Measurements from ENCODE around the gene CCDC50. TPM values are rescaled to one million over a fixed set of nuclear protein-coding genes. Genes with fewer than 3 reads are reported as not detected.
A peak's percentile ranks its signal among the peaks of the same experiment; 100 is the strongest.

Gene CCDC50
- total RNA-seq, 1 donor from 2014 or later: 267 TPM

- DNase-seq: no peak
Observed at GRCh38 chr3:191380001-191380400, 50.8 kb downstream of the CCDC50 start.

- DNase-seq: no peak
Observed at GRCh38 chr3:191381303-191381702, 52.1 kb downstream of the CCDC50 start.

GRCh38 chr3:191382661-191383060, 53.5 kb downstream of the CCDC50 start:
- no peak for DNase-seq

GRCh38 chr3:191383124-191383523, 53.9 kb downstream of the CCDC50 start:
- DNase-seq: no peak

GRCh38 chr3:191385101-191385500, 55.9 kb downstream of the CCDC50 start:
- no peak for DNase-seq

- DNase-seq: no peak
Observed at GRCh38 chr3:191387441-191388077, 58.4 kb downstream of the CCDC50 start.

GRCh38 chr3:191388823-191389222, 59.6 kb downstream of the CCDC50 start:
- peak; percentile 41 for DNase-seq

- no peak for DNase-seq
Observed at GRCh38 chr3:191390580-191390979, 61.4 kb downstream of the CCDC50 start.

- no peak for DNase-seq
Observed at GRCh38 chr3:191391861-191392808, 62.9 kb downstream of the CCDC50 start.

- DNase-seq: no peak
Observed at GRCh38 chr3:191393146-191393545, 64.0 kb downstream of the CCDC50 start.

GRCh38 chr3:191397771-191398170, 68.6 kb downstream of the CCDC50 start:
- no peak for DNase-seq

GRCh38 chr3:191398607-191399006, 69.4 kb downstream of the CCDC50 start:
- peak; percentile 26 for DNase-seq

GRCh38 chr3:191399918-191400317, 70.7 kb downstream of the CCDC50 start:
- DNase-seq: no peak

- no peak for DNase-seq
Observed at GRCh38 chr3:191401775-191402357, 72.7 kb downstream of the CCDC50 start.

GRCh38 chr3:191409791-191410359, 80.7 kb downstream of the CCDC50 start:
- no peak for DNase-seq

GRCh38 chr3:191412759-191413158, 83.6 kb downstream of the CCDC50 start:
- DNase-seq: peak; percentile 97

GRCh38 chr3:191414286-191414685, 85.1 kb downstream of the CCDC50 start:
- no peak for DNase-seq

- no peak for DNase-seq
Observed at GRCh38 chr3:191414732-191415131, 85.5 kb downstream of the CCDC50 start.

- no peak for DNase-seq
Observed at GRCh38 chr3:191415566-191415965, 86.4 kb downstream of the CCDC50 start.

- no peak for DNase-seq
Observed at GRCh38 chr3:191417457-191417729, 88.2 kb downstream of the CCDC50 start.

- DNase-seq: no peak
Observed at GRCh38 chr3:191420771-191421170, 91.6 kb downstream of the CCDC50 start.

- DNase-seq: no peak
Observed at GRCh38 chr3:191424881-191425280, 95.7 kb downstream of the CCDC50 start.

GRCh38 chr3:191425322-191425734, 96.1 kb downstream of the CCDC50 start:
- DNase-seq: no peak
